Measurements from ENCODE around the gene RABGGTA. TPM values are rescaled to one million over a fixed set of nuclear protein-coding genes. Genes with fewer than 3 reads are reported as not detected.

The RABGGTA gene
- total and polyA plus RNA-seq, 10 of the 15 experiments (the other 5 are each of a cell fraction or from before 2014, with no cell fraction given), result 19.1 to 75.6 (median 46.9) TPM

DNA sequence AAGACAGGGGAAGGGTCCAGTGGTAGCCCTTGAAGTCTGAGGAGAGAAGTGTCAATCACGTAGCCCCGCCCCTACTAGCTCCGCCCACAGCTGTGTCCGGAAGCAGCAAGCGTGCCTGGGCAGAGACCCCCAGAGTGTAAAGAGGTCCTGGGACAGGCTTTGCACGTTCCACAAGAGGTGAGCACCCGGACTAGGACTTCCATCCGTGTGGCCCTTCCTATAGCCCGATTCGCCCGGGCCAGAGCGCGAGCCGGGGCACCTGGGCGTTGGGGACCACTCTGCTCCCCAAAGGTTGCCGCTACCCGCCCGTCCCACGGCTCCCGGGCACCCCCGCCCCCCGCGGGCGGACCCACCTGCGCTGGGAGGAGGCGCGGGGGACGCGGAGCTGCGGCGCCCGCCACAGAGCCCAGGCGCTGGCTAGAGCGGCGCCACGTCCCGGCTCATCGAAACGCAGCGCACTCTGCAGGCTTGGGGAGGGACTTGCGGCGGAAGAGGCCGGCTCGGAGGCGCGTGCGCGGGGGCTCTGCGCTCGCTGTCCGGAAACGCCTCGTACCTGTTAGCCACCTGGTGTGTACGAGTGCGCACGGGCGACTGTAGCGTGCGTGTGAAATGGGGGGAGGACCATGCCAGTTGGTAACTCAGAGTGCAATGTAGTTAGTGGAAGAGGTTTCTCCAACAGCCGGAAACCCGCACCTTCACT lies at the start of gene RABGGTA (continued):
- TF ChIP-seq, protein P1, sequence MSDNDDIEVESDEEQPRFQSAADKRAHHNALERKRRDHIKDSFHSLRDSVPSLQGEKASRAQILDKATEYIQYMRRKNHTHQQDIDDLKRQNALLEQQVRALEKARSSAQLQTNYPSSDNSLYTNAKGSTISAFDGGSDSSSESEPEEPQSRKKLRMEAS (IDR thresholded peaks at IDR 0.05; ENCODE audit: low read depth, low read length), result peak; percentile 82
- TF ChIP-seq SMAD5 (IDR thresholded peaks at IDR 0.05; ENCODE audit: low read depth) (peak; percentile 69; the same call in 1 of the 2 replicates), POLR2A (IDR thresholded peaks at IDR 0.05; ENCODE audit: low read depth, low read length) (peak; percentile 93), MYC (IDR thresholded peaks at IDR 0.05; ENCODE audit: insufficient read depth, insufficient read length, insufficient replicate concordance, low read length, severe bottlenecking) (peak; percentile 86), POLR2AphosphoS5 (IDR thresholded peaks at IDR 0.05; ENCODE audit: low read length) (peak; percentile 87), SIN3A (IDR thresholded peaks at IDR 0.05; ENCODE audit: low read depth, low read length) (peak; percentile 72; the same call in 1 of the 2 replicates), SMAD1 (IDR thresholded peaks at IDR 0.05; ENCODE audit: low read depth, partially characterized antibody) (no peak), ESRRA (IDR thresholded peaks at IDR 0.05; ENCODE audit: low read length) (no peak), POLR2AphosphoS2 (IDR thresholded peaks at IDR 0.05; ENCODE audit: low read depth, low read length) (peak; percentile 61; the same call in 1 of the 2 replicates), ZBED1 (IDR thresholded peaks at IDR 0.05; ENCODE audit: borderline replicate concordance) (no peak), RCOR1 (conservative IDR thresholded peaks at IDR 0.05; ENCODE audit: low read depth, low read length) (peak; percentile 92), EGR1 (IDR thresholded peaks at IDR 0.05; ENCODE audit: borderline replicate concordance in 1 of 2, low read depth in 2 of 2, low read length in 2 of 2) (peak in 1 of 2 experiments; percentile 81; a peak in 2 of 3 replicates), IKZF2 (IDR thresholded peaks at IDR 0.05) (peak in 1 of 2 experiments; percentile 41; a peak in 2 of 4 replicates), RB1 (IDR thresholded peaks at IDR 0.05; ENCODE audit: borderline replicate concordance) (peak; percentile 91; the same call in 1 of the 2 replicates)
- TF ChIP-seq, protein P2, sequence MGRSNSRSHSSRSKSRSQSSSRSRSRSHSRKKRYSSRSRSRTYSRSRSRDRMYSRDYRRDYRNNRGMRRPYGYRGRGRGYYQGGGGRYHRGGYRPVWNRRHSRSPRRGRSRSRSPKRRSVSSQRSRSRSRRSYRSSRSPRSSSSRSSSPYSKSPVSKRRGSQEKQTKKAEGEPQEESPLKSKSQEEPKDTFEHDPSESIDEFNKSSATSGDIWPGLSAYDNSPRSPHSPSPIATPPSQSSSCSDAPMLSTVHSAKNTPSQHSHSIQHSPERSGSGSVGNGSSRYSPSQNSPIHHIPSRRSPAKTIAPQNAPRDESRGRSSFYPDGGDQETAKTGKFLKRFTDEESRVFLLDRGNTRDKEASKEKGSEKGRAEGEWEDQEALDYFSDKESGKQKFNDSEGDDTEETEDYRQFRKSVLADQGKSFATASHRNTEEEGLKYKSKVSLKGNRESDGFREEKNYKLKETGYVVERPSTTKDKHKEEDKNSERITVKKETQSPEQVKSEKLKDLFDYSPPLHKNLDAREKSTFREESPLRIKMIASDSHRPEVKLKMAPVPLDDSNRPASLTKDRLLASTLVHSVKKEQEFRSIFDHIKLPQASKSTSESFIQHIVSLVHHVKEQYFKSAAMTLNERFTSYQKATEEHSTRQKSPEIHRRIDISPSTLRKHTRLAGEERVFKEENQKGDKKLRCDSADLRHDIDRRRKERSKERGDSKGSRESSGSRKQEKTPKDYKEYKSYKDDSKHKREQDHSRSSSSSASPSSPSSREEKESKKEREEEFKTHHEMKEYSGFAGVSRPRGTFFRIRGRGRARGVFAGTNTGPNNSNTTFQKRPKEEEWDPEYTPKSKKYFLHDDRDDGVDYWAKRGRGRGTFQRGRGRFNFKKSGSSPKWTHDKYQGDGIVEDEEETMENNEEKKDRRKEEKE (IDR thresholded peaks at IDR 0.05), result 0 out of 2 replicates have a peak, but pooled peaks have one; percentile 28
- TF ChIP-seq, protein P3, sequence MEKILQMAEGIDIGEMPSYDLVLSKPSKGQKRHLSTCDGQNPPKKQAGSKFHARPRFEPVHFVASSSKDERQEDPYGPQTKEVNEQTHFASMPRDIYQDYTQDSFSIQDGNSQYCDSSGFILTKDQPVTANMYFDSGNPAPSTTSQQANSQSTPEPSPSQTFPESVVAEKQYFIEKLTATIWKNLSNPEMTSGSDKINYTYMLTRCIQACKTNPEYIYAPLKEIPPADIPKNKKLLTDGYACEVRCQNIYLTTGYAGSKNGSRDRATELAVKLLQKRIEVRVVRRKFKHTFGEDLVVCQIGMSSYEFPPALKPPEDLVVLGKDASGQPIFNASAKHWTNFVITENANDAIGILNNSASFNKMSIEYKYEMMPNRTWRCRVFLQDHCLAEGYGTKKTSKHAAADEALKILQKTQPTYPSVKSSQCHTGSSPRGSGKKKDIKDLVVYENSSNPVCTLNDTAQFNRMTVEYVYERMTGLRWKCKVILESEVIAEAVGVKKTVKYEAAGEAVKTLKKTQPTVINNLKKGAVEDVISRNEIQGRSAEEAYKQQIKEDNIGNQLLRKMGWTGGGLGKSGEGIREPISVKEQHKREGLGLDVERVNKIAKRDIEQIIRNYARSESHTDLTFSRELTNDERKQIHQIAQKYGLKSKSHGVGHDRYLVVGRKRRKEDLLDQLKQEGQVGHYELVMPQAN (conservative IDR thresholded peaks at IDR 0.05), result peak; percentile 85
- TF ChIP-seq, protein P4, sequence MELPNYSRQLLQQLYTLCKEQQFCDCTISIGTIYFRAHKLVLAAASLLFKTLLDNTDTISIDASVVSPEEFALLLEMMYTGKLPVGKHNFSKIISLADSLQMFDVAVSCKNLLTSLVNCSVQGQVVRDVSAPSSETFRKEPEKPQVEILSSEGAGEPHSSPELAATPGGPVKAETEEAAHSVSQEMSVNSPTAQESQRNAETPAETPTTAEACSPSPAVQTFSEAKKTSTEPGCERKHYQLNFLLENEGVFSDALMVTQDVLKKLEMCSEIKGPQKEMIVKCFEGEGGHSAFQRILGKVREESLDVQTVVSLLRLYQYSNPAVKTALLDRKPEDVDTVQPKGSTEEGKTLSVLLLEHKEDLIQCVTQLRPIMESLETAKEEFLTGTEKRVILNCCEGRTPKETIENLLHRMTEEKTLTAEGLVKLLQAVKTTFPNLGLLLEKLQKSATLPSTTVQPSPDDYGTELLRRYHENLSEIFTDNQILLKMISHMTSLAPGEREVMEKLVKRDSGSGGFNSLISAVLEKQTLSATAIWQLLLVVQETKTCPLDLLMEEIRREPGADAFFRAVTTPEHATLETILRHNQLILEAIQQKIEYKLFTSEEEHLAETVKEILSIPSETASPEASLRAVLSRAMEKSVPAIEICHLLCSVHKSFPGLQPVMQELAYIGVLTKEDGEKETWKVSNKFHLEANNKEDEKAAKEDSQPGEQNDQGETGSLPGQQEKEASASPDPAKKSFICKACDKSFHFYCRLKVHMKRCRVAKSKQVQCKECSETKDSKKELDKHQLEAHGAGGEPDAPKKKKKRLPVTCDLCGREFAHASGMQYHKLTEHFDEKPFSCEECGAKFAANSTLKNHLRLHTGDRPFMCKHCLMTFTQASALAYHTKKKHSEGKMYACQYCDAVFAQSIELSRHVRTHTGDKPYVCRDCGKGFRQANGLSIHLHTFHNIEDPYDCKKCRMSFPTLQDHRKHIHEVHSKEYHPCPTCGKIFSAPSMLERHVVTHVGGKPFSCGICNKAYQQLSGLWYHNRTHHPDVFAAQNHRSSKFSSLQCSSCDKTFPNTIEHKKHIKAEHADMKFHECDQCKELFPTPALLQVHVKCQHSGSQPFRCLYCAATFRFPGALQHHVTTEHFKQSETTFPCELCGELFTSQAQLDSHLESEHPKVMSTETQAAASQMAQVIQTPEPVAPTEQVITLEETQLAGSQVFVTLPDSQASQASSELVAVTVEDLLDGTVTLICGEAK (IDR thresholded peaks at IDR 0.05; ENCODE audit: borderline replicate concordance), result peak; percentile 35; the same call in 1 of the 2 replicates
- TF ChIP-seq, protein P5, sequence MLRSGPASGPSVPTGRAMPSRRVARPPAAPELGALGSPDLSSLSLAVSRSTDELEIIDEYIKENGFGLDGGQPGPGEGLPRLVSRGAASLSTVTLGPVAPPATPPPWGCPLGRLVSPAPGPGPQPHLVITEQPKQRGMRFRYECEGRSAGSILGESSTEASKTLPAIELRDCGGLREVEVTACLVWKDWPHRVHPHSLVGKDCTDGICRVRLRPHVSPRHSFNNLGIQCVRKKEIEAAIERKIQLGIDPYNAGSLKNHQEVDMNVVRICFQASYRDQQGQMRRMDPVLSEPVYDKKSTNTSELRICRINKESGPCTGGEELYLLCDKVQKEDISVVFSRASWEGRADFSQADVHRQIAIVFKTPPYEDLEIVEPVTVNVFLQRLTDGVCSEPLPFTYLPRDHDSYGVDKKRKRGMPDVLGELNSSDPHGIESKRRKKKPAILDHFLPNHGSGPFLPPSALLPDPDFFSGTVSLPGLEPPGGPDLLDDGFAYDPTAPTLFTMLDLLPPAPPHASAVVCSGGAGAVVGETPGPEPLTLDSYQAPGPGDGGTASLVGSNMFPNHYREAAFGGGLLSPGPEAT (IDR thresholded peaks at IDR 0.05; ENCODE audit: low read depth), result 0 out of 2 replicates have a peak, but pooled peaks have one; percentile 68

Measured in GM12878 (cell line).